ENCODE data around the gene PAPPA2.

DNA sequence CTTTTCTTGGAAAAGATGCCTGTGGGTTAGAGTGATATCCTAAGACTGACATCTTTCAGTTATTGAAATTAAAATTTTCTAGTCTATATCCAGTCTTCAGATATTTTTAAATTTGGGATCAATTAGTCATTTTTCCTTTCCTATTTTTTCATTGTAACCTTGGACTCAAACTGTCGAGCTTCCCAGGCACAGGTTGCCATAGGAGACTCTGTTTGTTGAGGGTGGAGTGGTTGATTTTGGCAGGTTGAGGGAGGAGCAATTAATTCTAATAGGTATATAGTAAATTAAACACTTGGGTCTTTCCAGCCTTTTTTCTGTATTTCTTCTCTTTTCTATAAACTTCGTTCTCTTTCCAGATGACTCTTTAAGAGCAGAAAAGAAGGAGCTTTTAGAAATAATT is 374.7 kb downstream of the PAPPA2 start:
- TF ChIP-seq, protein P1, sequence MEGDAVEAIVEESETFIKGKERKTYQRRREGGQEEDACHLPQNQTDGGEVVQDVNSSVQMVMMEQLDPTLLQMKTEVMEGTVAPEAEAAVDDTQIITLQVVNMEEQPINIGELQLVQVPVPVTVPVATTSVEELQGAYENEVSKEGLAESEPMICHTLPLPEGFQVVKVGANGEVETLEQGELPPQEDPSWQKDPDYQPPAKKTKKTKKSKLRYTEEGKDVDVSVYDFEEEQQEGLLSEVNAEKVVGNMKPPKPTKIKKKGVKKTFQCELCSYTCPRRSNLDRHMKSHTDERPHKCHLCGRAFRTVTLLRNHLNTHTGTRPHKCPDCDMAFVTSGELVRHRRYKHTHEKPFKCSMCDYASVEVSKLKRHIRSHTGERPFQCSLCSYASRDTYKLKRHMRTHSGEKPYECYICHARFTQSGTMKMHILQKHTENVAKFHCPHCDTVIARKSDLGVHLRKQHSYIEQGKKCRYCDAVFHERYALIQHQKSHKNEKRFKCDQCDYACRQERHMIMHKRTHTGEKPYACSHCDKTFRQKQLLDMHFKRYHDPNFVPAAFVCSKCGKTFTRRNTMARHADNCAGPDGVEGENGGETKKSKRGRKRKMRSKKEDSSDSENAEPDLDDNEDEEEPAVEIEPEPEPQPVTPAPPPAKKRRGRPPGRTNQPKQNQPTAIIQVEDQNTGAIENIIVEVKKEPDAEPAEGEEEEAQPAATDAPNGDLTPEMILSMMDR (conservative IDR thresholded peaks at IDR 0.05; ENCODE audit: low read length) = no peak
- no peak for TF ChIP-seq EZH2phosphoT487 (IDR thresholded peaks at IDR 0.05; ENCODE audit: borderline replicate concordance, low read depth, low read length)

Measured in OCI-LY7 (cell line).